ENCODE measurements around the gene UCHL1.

GRCh38 chr4:41304221-41304620, 47.5 kb downstream of the UCHL1 start:
- no peak for TF ChIP-seq EP300 (IDR thresholded peaks at IDR 0.05; ENCODE audit: borderline replicate concordance)
- TF ChIP-seq, protein P1, sequence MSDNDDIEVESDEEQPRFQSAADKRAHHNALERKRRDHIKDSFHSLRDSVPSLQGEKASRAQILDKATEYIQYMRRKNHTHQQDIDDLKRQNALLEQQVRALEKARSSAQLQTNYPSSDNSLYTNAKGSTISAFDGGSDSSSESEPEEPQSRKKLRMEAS (IDR thresholded peaks at IDR 0.05): no peak
